WERI-Rb-1 (cell line): Measurements from ENCODE around the gene SPG21.
"Not testable (repeated sequence)": the region's sequence is repeated elsewhere in the genome, so short reads cannot be mapped to it uniquely, and the experiment has no call there.

Experiments used
- DNase-seq: peaks from one replicate; pipeline ENCODE4 v3.0.0-alpha.2; 2020
- H3K27ac ChIP-seq: fragments of 250-450 bp; sonication (Bioruptor Pico); 2 replicates; pipeline ENCODE4 v1.5.1; 2020; ENCODE audit warnings: mild to moderate bottlenecking, moderate library complexity
- H3K27me3 ChIP-seq: fragments of 250-450 bp; sonication (Bioruptor Pico); 2 replicates; pipeline ENCODE4 v1.5.1; 2021; ENCODE audit warnings: mild to moderate bottlenecking, low read depth, moderate library complexity; ENCODE audit not compliant: insufficient read depth, severe bottlenecking
- H3K36me3 ChIP-seq: fragments of 250-450 bp; sonication (Bioruptor Pico); 2 replicates; pipeline ENCODE4 v1.5.1; 2020; ENCODE audit warnings: mild to moderate bottlenecking, moderate library complexity
- H3K4me3 ChIP-seq: 2 replicates; pipeline ENCODE4 v1.5.1; 2011; ENCODE audit warnings: low read depth, mild to moderate bottlenecking, control low read depth, low read length
- H3K9me3 ChIP-seq: fragments of 250-450 bp; sonication (Bioruptor Pico); 2 replicates; pipeline ENCODE4 v1.5.1; 2021; ENCODE audit warnings: mild to moderate bottlenecking, moderate library complexity; ENCODE audit not compliant: severe bottlenecking
- CTCF ChIP-seq: IDR thresholded peaks from 2 replicates; pipeline ENCODE4 v1.5.1; 2011; ENCODE audit warnings: low read depth, mild to moderate bottlenecking, control low read depth, inconsistent platforms, low read length

SPG21 gene

DNA sequence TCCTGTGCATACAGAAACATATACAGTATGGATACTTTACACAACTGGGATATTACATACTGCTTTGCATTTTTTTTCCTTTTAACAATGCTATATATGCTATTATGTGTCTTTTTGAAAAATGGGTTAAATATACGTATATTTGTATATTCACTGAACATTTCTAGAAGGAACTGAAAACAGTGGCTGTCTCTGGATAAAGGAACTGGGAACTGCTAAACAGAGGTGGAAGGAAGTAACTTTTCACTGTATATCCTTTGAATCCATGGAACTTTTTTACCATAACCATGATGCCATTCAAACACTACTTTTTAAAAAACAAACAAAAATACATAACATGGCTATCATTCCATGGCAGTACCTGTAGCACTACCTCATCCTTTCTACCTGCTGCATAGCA lies 37.9 kb upstream of the SPG21 start:
- Histone ChIP-seq H3K27me3 (no peaks in the 10 kb centered on the region), H3K36me3 (peaks cover 8% of the 10 kb centered on the region; the same call in 1 of the 2 replicates), H3K9me3 (no peaks in the 10 kb centered on the region), H3K4me3 (no peak overlapping the region), H3K27ac (no peak overlapping the region)
- TF ChIP-seq CTCF: no peak
- DNase-seq: no peak

DNA sequence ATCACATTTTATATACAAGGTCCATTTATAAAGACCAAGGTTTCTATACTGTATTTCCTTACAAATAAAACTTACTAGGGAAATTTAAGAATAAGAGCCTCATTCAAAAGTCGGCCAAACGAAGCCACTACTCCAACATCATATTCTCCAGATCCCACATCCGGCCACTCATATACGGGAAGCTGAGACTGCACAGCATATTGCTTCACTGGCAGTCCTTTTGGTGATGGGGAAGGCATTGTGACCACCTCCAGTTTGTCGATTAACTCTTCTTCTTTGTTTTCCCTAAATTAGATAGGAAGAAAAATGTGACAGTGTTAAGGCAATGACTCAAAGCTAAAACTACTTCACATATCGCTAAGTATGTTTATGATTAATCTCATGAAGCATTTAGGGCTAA lies 37.0 kb upstream of the SPG21 start:
- DNase-seq: no peak
- no peak overlapping the region for H3K4me3 ChIP-seq
- H3K36me3 ChIP-seq: peaks cover 8% of the 10 kb centered on the region; the same call in 1 of the 2 replicates
- H3K27ac ChIP-seq: no peak overlapping the region
- H3K27me3 ChIP-seq: no peaks in the 10 kb centered on the region
- H3K9me3 ChIP-seq: no peaks in the 10 kb centered on the region
- TF ChIP-seq CTCF: no peak

GRCh38 chr15:65021488-65021887 lies 31.8 kb upstream of the SPG21 start:
- Histone ChIP-seq H3K4me3 (no peak overlapping the region), H3K27me3 (no peaks in the 10 kb centered on the region), H3K36me3 (peaks cover 8% of the 10 kb centered on the region), H3K27ac (no peak overlapping the region), H3K9me3 (no peaks in the 10 kb centered on the region)
- TF ChIP-seq CTCF: no peak
- no peak for DNase-seq

DNA sequence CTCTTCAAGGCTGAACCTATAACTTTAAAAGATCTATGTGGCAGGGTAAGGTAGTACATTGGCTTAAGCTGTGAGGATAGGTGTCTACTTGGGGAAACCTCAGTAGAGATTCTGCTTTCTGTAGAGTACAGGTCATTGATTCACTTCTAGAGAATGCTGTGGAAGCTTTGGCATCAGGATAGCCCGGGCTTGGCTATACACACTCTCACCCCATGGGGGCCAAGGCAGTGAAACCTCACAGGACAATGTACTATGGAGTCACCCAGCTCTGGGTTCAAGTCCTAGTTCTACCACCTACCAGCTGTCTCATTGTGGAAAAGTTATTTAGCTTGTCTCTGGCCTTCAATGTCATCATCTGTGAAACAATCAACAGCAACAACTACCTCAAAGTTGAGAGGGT lies 30.7 kb upstream of the SPG21 start:
- no peaks in the 10 kb centered on the region for H3K9me3 ChIP-seq
- H3K27ac ChIP-seq: no peak overlapping the region
- no peaks in the 10 kb centered on the region for H3K27me3 ChIP-seq
- no peak for TF ChIP-seq CTCF
- H3K4me3 ChIP-seq: no peak overlapping the region
- DNase-seq: no peak
- peaks cover 2% of the 10 kb centered on the region for H3K36me3 ChIP-seq

- not testable (repeated sequence) for DNase-seq, H3K27ac ChIP-seq, H3K4me3 ChIP-seq, H3K9me3 ChIP-seq, H3K27me3 ChIP-seq
- peaks cover 15% of the 10 kb centered on the region for H3K36me3 ChIP-seq
These were observed 21.5 kb upstream of the SPG21 start for GRCh38 chr15:65011198-65011597.

DNA sequence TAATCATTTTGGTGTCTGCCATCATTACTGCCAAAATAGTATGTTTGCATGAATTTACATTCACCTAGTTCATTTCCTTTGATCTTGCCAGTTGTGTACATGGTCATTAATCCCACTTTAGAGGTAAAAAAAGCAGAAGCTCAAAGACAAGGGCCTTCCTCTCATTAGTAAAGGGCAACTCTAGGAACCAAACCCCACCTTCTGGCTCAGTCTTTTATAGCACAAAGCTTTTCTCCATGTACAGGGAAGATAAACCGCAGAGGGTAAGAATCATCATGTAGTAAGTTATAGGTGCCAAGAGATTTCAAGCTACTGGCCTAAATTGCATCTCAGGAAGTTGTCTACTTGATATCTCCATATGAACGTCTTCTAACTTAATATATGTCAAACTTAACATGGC lies 19.3 kb upstream of the SPG21 start:
- H3K9me3 ChIP-seq: no peaks in the 10 kb centered on the region
- peaks cover 6% of the 10 kb centered on the region for H3K36me3 ChIP-seq
- peak; percentile 28; the same call in 1 of the 2 replicates for TF ChIP-seq CTCF
- H3K27me3 ChIP-seq: no peaks in the 10 kb centered on the region
- H3K27ac ChIP-seq: no peak overlapping the region
- H3K4me3 ChIP-seq: no peak overlapping the region
- DNase-seq: no peak
